ENCODE results near the gene GLB1L3.

Gene GLB1L3

DNA sequence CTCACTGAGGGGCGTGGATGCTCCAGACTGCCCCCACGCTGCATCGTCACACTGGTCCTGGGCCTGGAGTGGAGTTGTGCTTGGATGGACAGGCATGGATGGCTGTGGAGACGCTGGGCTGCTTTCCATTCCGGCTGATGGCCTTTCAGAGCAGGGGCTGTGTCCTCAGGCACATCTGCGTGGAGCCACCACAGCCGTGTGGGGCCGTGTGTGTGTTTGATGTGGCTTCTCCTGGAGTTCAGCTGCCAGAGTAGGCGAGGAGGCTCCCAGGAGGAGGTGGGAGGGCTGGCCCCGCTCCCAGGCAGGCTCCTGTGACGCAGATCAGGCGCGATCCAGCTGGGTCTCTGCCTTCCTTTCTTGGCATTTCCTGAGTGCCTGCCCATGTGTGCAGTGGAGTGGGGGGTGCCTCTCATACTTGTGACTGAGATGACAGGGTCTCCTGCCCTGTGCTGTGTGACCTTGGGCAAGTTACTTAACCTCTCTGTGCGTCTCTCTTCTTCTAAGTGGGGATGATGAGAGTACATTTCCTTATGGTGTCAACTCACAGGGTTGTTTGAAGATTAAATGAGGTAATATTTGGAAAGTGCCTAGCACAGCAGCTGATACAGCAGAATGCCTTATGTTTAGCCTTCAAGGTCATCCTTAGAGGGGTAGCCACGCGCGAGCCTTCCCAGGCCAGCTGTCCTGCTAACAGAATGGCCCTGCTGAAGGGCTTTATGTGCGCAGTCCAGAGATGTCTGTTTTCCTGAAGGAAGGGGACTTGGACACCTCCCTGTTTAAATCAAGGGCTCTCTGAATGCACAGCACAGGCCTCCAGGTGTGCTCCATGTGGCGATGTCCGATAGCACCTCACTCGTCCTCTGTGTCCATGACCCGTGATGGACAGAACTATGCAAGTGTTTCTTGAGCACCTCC lies 89.1 kb downstream of the GLB1L3 start:
- no peak for DNase-seq

DNA sequence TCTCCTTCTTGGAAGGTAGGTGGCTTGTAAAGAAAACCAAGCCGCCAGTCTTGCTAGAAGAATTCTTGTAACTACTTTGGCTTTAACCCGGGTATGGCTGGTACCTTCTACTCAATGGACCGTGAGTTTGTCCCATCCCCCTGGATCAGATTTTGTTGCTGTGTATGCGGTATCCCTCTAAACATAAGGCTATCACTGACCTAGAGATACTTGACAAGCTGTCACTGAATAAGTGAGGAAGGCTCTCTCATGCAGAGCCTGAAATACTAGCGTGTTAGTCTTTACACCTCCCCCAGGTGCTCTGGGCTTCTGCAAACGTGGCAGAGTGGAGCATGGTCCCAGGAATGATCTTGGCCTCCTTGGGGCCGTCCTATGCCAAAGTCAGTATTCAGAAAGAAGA lies 90.1 kb downstream of the GLB1L3 start:
- DNase-seq = no peak

DNA sequence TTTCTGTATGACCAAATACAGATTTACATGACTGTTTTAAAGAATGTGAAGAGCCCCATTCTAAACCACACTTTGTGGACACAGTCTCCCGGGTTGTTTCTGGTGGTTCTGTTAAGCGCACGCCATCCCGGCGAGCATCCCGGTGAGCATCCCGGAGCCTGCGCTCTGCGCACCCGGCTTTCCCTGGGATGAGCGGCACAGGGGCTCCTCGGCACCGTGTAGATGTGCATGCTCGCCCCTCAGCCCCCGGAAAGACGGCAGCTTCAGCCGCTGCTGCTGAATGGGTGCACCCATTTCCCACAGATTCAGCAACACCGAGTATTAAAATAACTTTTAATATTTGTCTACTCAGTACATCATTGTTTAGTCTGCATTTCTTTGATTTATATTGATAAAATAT lies 91.6 kb downstream of the GLB1L3 start:
- no peak for DNase-seq
